ENCODE measurements around the gene LPP.

The LPP gene

DNA sequence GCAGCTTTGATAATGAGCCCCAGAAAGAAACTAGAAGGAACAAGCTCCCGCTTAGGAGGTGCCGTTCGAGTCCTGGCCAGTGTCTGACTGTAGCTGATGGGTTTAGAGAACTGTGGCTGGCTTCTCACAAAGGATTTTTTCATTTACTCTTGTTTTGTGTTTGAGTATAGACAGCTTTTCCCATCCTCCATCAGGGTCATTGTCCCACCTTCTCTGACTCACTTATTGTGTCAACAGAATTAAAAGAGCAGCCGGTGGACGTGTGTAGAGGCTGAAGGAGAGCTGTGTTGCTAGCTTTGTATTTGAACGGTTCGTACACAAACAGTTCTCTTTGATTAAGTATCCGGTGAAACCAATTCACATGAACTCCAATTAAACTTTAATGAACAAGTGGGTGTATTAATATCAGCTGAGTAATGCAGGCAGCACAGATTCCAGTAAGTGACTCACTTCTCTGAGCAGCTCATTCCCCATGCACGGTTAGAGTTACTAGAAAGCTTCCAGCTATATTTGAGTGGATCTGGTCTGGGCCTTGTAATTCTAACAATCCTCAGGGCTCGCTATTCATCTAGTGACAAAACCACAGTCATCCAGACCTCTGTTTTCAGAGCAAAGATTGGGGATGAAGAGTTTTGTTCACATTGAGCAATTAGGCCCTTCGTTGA, 141.0 kb downstream of the LPP start:
- no peaks in the 10 kb centered on the region for H3K27me3 ChIP-seq (ENCODE audit: insufficient read depth, poor library complexity, severe bottlenecking)
- H3K27ac ChIP-seq (replicated peaks), result no peak overlapping the region
- TF ChIP-seq GABPA (IDR thresholded peaks at IDR 0.05; ENCODE audit: low read depth), result no peak
- no peak for TF ChIP-seq SPI1 (IDR thresholded peaks at IDR 0.05; ENCODE audit: borderline replicate concordance, low read depth)
- TF ChIP-seq POLR2AphosphoS5 (IDR thresholded peaks at IDR 0.05; ENCODE audit: low read depth), result no peak
- DNase-seq (ENCODE audit: low read depth in 1 of 2, low spot score in 1 of 2), result no peak
- H3K4me3 ChIP-seq (replicated peaks; ENCODE audit: insufficient read depth, low read length), result no peak overlapping the region

DNA sequence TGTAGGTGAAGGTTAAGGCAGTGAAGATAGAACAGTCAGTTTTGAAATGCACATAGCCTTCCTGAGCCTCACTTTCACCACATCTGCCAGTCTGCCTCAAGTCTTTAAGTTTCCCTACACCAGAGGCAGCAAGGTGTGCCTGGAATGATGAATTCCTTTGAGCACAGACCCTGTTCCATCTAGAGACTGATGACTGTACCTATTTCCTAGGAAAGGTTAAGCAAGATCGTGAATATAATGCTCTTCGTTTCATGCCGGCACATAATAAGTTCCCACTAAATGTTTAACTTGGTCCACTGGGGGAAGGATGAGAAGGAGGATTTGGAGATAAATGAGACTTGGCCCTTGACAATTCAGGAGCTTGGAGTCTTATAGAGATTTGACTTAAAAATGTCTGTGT, 141.9 kb downstream of the LPP start:
- Histone ChIP-seq H3K27me3 (ENCODE audit: insufficient read depth, poor library complexity, severe bottlenecking) (no peaks in the 10 kb centered on the region), H3K27ac (replicated peaks) (no peak overlapping the region), H3K4me3 (replicated peaks; ENCODE audit: insufficient read depth, low read length) (no peak overlapping the region)
- DNase-seq (ENCODE audit: low read depth in 1 of 2, low spot score in 1 of 2), result no peak
- TF ChIP-seq SPI1 (IDR thresholded peaks at IDR 0.05; ENCODE audit: borderline replicate concordance, low read depth), result no peak
- TF ChIP-seq POLR2AphosphoS5 (IDR thresholded peaks at IDR 0.05; ENCODE audit: low read depth), result no peak
- TF ChIP-seq, protein P1, sequence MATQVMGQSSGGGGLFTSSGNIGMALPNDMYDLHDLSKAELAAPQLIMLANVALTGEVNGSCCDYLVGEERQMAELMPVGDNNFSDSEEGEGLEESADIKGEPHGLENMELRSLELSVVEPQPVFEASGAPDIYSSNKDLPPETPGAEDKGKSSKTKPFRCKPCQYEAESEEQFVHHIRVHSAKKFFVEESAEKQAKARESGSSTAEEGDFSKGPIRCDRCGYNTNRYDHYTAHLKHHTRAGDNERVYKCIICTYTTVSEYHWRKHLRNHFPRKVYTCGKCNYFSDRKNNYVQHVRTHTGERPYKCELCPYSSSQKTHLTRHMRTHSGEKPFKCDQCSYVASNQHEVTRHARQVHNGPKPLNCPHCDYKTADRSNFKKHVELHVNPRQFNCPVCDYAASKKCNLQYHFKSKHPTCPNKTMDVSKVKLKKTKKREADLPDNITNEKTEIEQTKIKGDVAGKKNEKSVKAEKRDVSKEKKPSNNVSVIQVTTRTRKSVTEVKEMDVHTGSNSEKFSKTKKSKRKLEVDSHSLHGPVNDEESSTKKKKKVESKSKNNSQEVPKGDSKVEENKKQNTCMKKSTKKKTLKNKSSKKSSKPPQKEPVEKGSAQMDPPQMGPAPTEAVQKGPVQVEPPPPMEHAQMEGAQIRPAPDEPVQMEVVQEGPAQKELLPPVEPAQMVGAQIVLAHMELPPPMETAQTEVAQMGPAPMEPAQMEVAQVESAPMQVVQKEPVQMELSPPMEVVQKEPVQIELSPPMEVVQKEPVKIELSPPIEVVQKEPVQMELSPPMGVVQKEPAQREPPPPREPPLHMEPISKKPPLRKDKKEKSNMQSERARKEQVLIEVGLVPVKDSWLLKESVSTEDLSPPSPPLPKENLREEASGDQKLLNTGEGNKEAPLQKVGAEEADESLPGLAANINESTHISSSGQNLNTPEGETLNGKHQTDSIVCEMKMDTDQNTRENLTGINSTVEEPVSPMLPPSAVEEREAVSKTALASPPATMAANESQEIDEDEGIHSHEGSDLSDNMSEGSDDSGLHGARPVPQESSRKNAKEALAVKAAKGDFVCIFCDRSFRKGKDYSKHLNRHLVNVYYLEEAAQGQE (IDR thresholded peaks at IDR 0.05; ENCODE audit: insufficient replicate concordance, low read depth), result no peak
- TF ChIP-seq CTCF (IDR thresholded peaks at IDR 0.05; ENCODE audit: insufficient read depth, low read length), result no peak
- no peak for TF ChIP-seq GABPA (IDR thresholded peaks at IDR 0.05; ENCODE audit: low read depth)

- DNase-seq (ENCODE audit: low read depth in 1 of 2, low spot score in 1 of 2), result peak; percentile 76 to 84
- H3K27ac ChIP-seq (replicated peaks), result no peak overlapping the region; the same call in 1 of the 2 replicates
- TF ChIP-seq SPI1 (IDR thresholded peaks at IDR 0.05; ENCODE audit: borderline replicate concordance, low read depth), result peak; percentile 76; the same call in 1 of the 2 replicates
- TF ChIP-seq CTCF (IDR thresholded peaks at IDR 0.05; ENCODE audit: insufficient read depth, low read length), result no peak
- no peak; the same call in 1 of the 2 replicates for TF ChIP-seq POLR2AphosphoS5 (IDR thresholded peaks at IDR 0.05; ENCODE audit: low read depth)
- H3K27me3 ChIP-seq (ENCODE audit: insufficient read depth, poor library complexity, severe bottlenecking), result no peaks in the 10 kb centered on the region
- H3K4me3 ChIP-seq (replicated peaks; ENCODE audit: insufficient read depth, low read length), result no peak overlapping the region
Measured at GRCh38 chr3:188296761-188297612, 143.0 kb downstream of the LPP start.

DNA sequence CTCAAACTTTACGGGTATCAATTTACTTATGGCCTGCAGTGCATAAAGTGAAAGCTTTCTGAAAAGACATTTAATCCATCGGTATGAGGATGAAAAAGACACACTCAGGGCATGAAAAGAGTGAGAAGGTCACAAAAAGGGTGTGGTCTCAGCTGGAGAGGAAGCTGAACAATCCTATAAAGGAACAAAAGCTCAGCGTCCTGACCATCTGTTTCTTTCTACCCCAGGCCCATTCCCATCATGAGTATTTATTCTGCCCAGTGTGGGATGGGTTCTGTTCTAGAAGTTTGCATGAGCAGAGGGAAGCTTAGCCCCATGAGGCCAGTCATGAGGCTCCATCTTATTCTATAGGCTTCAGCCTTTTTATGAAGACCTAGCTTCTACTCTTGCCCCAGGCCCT, 144.6 kb downstream of the LPP start:
- Histone ChIP-seq H3K4me3 (replicated peaks; ENCODE audit: insufficient read depth, low read length) (no peak overlapping the region), H3K27ac (replicated peaks) (no peak overlapping the region)
- DNase-seq (ENCODE audit: low read depth in 1 of 2, low spot score in 1 of 2), result peak in 1 of 2 experiments; percentile 30

More for the DNA sequence above, 144.6 kb downstream of the LPP start:
- no peak for TF ChIP-seq CTCF (IDR thresholded peaks at IDR 0.05; ENCODE audit: insufficient read depth, low read length)
- TF ChIP-seq POLR2AphosphoS5 (IDR thresholded peaks at IDR 0.05; ENCODE audit: low read depth), result no peak
- TF ChIP-seq GABPA (IDR thresholded peaks at IDR 0.05; ENCODE audit: low read depth), result no peak
- TF ChIP-seq, protein P1 (IDR thresholded peaks at IDR 0.05; ENCODE audit: insufficient replicate concordance, low read depth), result no peak
- no peak for TF ChIP-seq SPI1 (IDR thresholded peaks at IDR 0.05; ENCODE audit: borderline replicate concordance, low read depth)
- H3K27me3 ChIP-seq (ENCODE audit: insufficient read depth, poor library complexity, severe bottlenecking), result no peaks in the 10 kb centered on the region
